ENCODE results near the gene EIF4A2. TPM values are rescaled to one million over a fixed set of nuclear protein-coding genes. Genes with fewer than 3 reads are reported as not detected.

EIF4A2 gene
- total and polyA plus RNA-seq, 2 of the 13 experiments (the other 11 are each of a cell fraction or from before 2014, with no cell fraction given), result 480 to 596 TPM

GRCh38 chr3:186806089-186807055 is 23.0 kb downstream of the EIF4A2 start, which contains the start of gene RFC4 (continued):
- TF ChIP-seq ZNF747 (CRISPR knock-in tag; IDR thresholded peaks at IDR 0.05; ENCODE audit: borderline replicate concordance) (peak; percentile 95), ZNF775 (CRISPR knock-in tag; IDR thresholded peaks at IDR 0.05; ENCODE audit: borderline replicate concordance) (no peak), ZNF891 (CRISPR knock-in tag; IDR thresholded peaks at IDR 0.05) (peak; percentile 79), MNT (IDR thresholded peaks at IDR 0.05) (no peak), YY1 (IDR thresholded peaks at IDR 0.05; ENCODE audit: insufficient read depth, insufficient replicate concordance, low read depth, low read length) (peak; percentile 32), YEATS4 (CRISPR knock-in tag; IDR thresholded peaks at IDR 0.05; ENCODE audit: borderline replicate concordance) (peak; percentile 89; the same call in 1 of the 2 replicates), AGO1 (IDR thresholded peaks at IDR 0.05; ENCODE audit: low read depth, low read length, poor library complexity, severe bottlenecking) (peak; percentile 72), ZBTB7B (CRISPR knock-in tag; IDR thresholded peaks at IDR 0.05) (no peak), ZNF605 (CRISPR knock-in tag; IDR thresholded peaks at IDR 0.05) (no peak; the same call in 1 of the 2 replicates), ARID2 (CRISPR knock-in tag; IDR thresholded peaks at IDR 0.05; ENCODE audit: borderline replicate concordance) (peak; percentile 78; the same call in 1 of the 2 replicates), ZNF264 (CRISPR knock-in tag; IDR thresholded peaks at IDR 0.05) (no peak; the same call in 1 of the 2 replicates), PHF8 (CRISPR knock-in tag; IDR thresholded peaks at IDR 0.05) (peak; percentile 96), BCL6 (CRISPR knock-in tag; IDR thresholded peaks at IDR 0.05) (no peak), HNRNPH1 (optimal IDR thresholded peaks at IDR 0.05; ENCODE audit: low read depth, low read length) (no peak), ZNF382 (CRISPR knock-in tag; IDR thresholded peaks at IDR 0.05; ENCODE audit: borderline replicate concordance) (no peak), LCORL (IDR thresholded peaks at IDR 0.05) (no peak), LCORL (CRISPR knock-in tag; IDR thresholded peaks at IDR 0.05) (peak; percentile 92), TBX2 (CRISPR knock-in tag; IDR thresholded peaks at IDR 0.05; ENCODE audit: borderline replicate concordance) (peak; percentile 91), BCLAF1 (IDR thresholded peaks at IDR 0.05) (no peak), ZBTB7A (CRISPR knock-in tag; IDR thresholded peaks at IDR 0.05) (peak; percentile 79), MTA3 (CRISPR knock-in tag; IDR thresholded peaks at IDR 0.05) (no peak), NKX3-1 (CRISPR knock-in tag; IDR thresholded peaks at IDR 0.05) (no peak), ZMAT3 (CRISPR knock-in tag; conservative IDR thresholded peaks at IDR 0.05) (peak; percentile 92), ETV5 (CRISPR knock-in tag; IDR thresholded peaks at IDR 0.05; ENCODE audit: borderline replicate concordance) (peak; percentile 81), POGZ (CRISPR knock-in tag; IDR thresholded peaks at IDR 0.05) (peak; percentile 93), RBFOX2 (IDR thresholded peaks at IDR 0.05; ENCODE audit: low read depth, low read length) (peak; percentile 91), ZNF326 (CRISPR knock-in tag; IDR thresholded peaks at IDR 0.05; ENCODE audit: borderline replicate concordance) (no peak), ONECUT2 (CRISPR knock-in tag; IDR thresholded peaks at IDR 0.05) (no peak)
